Caki2 (cell line): Measurements from ENCODE around the gene UGT1A10. TPM values are rescaled to one million over a fixed set of nuclear protein-coding genes. Genes with fewer than 3 reads are reported as not detected.
A peak's percentile ranks its signal among the peaks of the same experiment; 100 is the strongest.
"Not testable (repeated sequence)": the region's sequence is repeated elsewhere in the genome, so short reads cannot be mapped to it uniquely, and the experiment has no call there.

Experiments
- DNase-seq: peaks from one replicate; pipeline ENCODE4 v3.0.0-alpha.2; 2015; ENCODE audit warnings: low read depth
- in situ Hi-C: cut with HindIII; loops from 2 replicates; pipeline ENCODE4 v1.10.0; 2016; ENCODE audit warnings: low sequenced_read_pairs, low pct_unique_long_range_greater_than_20kb, mixed read lengths
- total RNA-seq: library from RNA; depleted of rRNA; stranded (reverse); fragments of >200 nt; shearing (Covaris generic); gene quantifications from 2 replicates; pipeline ENCODE4 v1.2.3, GENCODE V29; 2014; ENCODE audit warnings: low replicate concordance

UGT1A10 gene
- total RNA-seq, 1 experiment from 2014 or later: not detected

GRCh38 chr2:233684640-233685039 lies 48.4 kb downstream of the UGT1A10 start:
- in situ Hi-C loops: no loop called here

GRCh38 chr2:233686928-233687327 lies 50.7 kb downstream of the UGT1A10 start:
- in situ Hi-C loops: no loop called here
- DNase-seq: no peak

More at GRCh38 chr2:233684640-233685039, 48.4 kb downstream of the UGT1A10 start:
- no peak for DNase-seq

- no peak for DNase-seq
- in situ Hi-C loops: no loop called here
Observed at GRCh38 chr2:233688341-233688740, 52.1 kb downstream of the UGT1A10 start.

- DNase-seq: no peak
- in situ Hi-C loops: no loop called here
Observed at GRCh38 chr2:233689031-233689430, 52.8 kb downstream of the UGT1A10 start.

- DNase-seq: no peak
- in situ Hi-C loops: no loop called here
Observed at GRCh38 chr2:233689501-233689900, 53.3 kb downstream of the UGT1A10 start.

GRCh38 chr2:233690444-233690843 lies 54.2 kb downstream of the UGT1A10 start:
- in situ Hi-C loops: no loop called here
- no peak for DNase-seq

GRCh38 chr2:233691443-233692433 lies 55.5 kb downstream of the UGT1A10 start:
- DNase-seq: peak; percentile 72
- in situ Hi-C loops: no loop called here

- in situ Hi-C loops: no loop called here
- peak; percentile 79 for DNase-seq
Observed at GRCh38 chr2:233692648-233693047, 56.4 kb downstream of the UGT1A10 start, which contains the start of gene UGT1A6. Gene UGT1A6 (plus strand): TSS chr2:233692890. CDS start chr2:233693005, 115 bp downstream.

GRCh38 chr2:233693963-233694362 lies 57.7 kb downstream of the UGT1A10 start:
- in situ Hi-C loops: no loop called here
- no peak for DNase-seq

GRCh38 chr2:233698740-233699139 lies 62.5 kb downstream of the UGT1A10 start:
- in situ Hi-C loops: no loop called here
- DNase-seq: no peak

GRCh38 chr2:233699424-233700027 lies 63.3 kb downstream of the UGT1A10 start:
- in situ Hi-C loops: no loop called here

GRCh38 chr2:233700028-233700635 lies 63.9 kb downstream of the UGT1A10 start:
- DNase-seq: peak; percentile 91
- in situ Hi-C loops: no loop called here

More at GRCh38 chr2:233699424-233700027, 63.3 kb downstream of the UGT1A10 start:
- DNase-seq: no peak

- in situ Hi-C loops, DNase-seq: not testable (repeated sequence)
Observed at GRCh38 chr2:233700842-233701241, 64.6 kb downstream of the UGT1A10 start.

- DNase-seq: no peak
- in situ Hi-C loops: no loop called here
Observed at GRCh38 chr2:233702238-233702637, 66.0 kb downstream of the UGT1A10 start.

GRCh38 chr2:233705911-233706506 lies 69.8 kb downstream of the UGT1A10 start:
- no peak for DNase-seq

GRCh38 chr2:233706720-233707119 lies 70.5 kb downstream of the UGT1A10 start:
- no peak for DNase-seq
- in situ Hi-C loops: no loop called here

More at GRCh38 chr2:233705911-233706506, 69.8 kb downstream of the UGT1A10 start:
- in situ Hi-C loops: no loop called here

- no peak for DNase-seq
- in situ Hi-C loops: no loop called here
Observed at GRCh38 chr2:233707940-233708644, 71.8 kb downstream of the UGT1A10 start.

- in situ Hi-C loops: no loop called here
- peak; percentile 72 for DNase-seq
Observed at GRCh38 chr2:233708942-233709341, 72.7 kb downstream of the UGT1A10 start.
